Mesendoderm (in vitro differentiated cells): ENCODE data around the gene F8A1. TPM values are rescaled to one million over a fixed set of nuclear protein-coding genes. Genes with fewer than 3 reads are reported as not detected.
"Not testable (repeated sequence)": the region's sequence is repeated elsewhere in the genome, so short reads cannot be mapped to it uniquely, and the experiment has no call there.

Experiments
- DNase-seq: peaks from one replicate; pipeline ENCODE4 v3.0.0; 2013
- H2AK5ac ChIP-seq: 2 replicates; pipeline ENCODE4 v1.6.1; 2013; ENCODE audit warnings: low read length, inconsistent platforms
- H2BK120ac ChIP-seq: 2 replicates; pipeline ENCODE4 v1.6.1; 2013; ENCODE audit warnings: low read depth, mild to moderate bottlenecking, low read length, moderate library complexity, mixed read lengths
- H2BK15ac ChIP-seq: replicated peaks from 2 replicates; pipeline ENCODE4 v1.6.1; 2013; ENCODE audit warnings: low read depth, mild to moderate bottlenecking, moderate library complexity
- H2BK5ac ChIP-seq: 2 replicates; pipeline ENCODE4 v1.6.1; 2013; ENCODE audit warnings: low read length, inconsistent platforms
- H3K18ac ChIP-seq: 2 replicates; pipeline ENCODE4 v1.6.1; 2013; ENCODE audit warnings: mild to moderate bottlenecking, low read length, mixed read lengths
- H3K23ac ChIP-seq: one replicate; pipeline ENCODE4 v1.6.1; 2013; ENCODE audit warnings: low read length
- H3K27ac ChIP-seq: 2 replicates; pipeline ENCODE4 v1.5.1; 2013; ENCODE audit warnings: low read depth, mild to moderate bottlenecking, inconsistent platforms, low read length, moderate library complexity
- H3K27me3 ChIP-seq: 2 replicates; pipeline ENCODE4 v1.6.1; 2013; ENCODE audit warnings: low read length, control low read depth, mild to moderate bottlenecking, inconsistent platforms; ENCODE audit not compliant: insufficient read depth, poor library complexity
- H3K36me3 ChIP-seq: 2 replicates; pipeline ENCODE4 v1.6.1; 2013; ENCODE audit warnings: low read length, inconsistent platforms; ENCODE audit not compliant: control insufficient read depth, insufficient read depth
- H3K4ac ChIP-seq: one replicate; pipeline ENCODE4 v1.6.1; 2013; ENCODE audit warnings: low read depth, mild to moderate bottlenecking, low read length, moderate library complexity
- H3K4me1 ChIP-seq: 2 replicates; pipeline ENCODE4 v1.6.1; 2013; ENCODE audit warnings: low read depth, low read length, inconsistent platforms; ENCODE audit not compliant: control insufficient read depth
- H3K4me2 ChIP-seq: 2 replicates; pipeline ENCODE4 v1.6.1; 2013; ENCODE audit warnings: low read length
- H3K4me3 ChIP-seq: 2 replicates; pipeline ENCODE4 v1.5.1; 2013; ENCODE audit warnings: mild to moderate bottlenecking, low read length
- H3K56ac ChIP-seq: one replicate; pipeline ENCODE4 v1.6.1; 2013; ENCODE audit warnings: low read length
- H3K79me1 ChIP-seq: 2 replicates; pipeline ENCODE4 v1.6.1; 2013; ENCODE audit warnings: low read length, inconsistent platforms
- H3K79me2 ChIP-seq: 2 replicates; pipeline ENCODE4 v1.6.1; 2013; ENCODE audit warnings: mild to moderate bottlenecking, low read length; ENCODE audit not compliant: control insufficient read depth, insufficient read depth
- H3K9ac ChIP-seq: 2 replicates; pipeline ENCODE4 v1.6.1; 2013; ENCODE audit warnings: low read length, inconsistent platforms
- H4K5ac ChIP-seq: one replicate; pipeline ENCODE4 v1.6.1; 2013; ENCODE audit warnings: low read length
- H4K8ac ChIP-seq: one replicate; pipeline ENCODE4 v1.6.1; 2013; ENCODE audit warnings: low read depth, mild to moderate bottlenecking, control low read depth, low read length, moderate library complexity
- WGBS: extraction: QIAGEN DNeasy Blood & Tissue Kit; methylation state at CpG from one replicate; pipeline ENCODE4 v1.1.7; 2013; ENCODE audit warnings: low lambda C conversion rate, missing lambda C conversion rate; ENCODE audit not compliant: insufficient coverage; ENCODE audit errors: extremely low coverage; 5-methylcytosine and 5-hydroxymethylcytosine counted together
- small RNA-seq: library from polyadenylated mRNA; stranded (forward); fragments of <200 nt; extraction: miRNeasy Mini kit (QIAGEN cat#:217004); gene quantifications from one replicate; pipeline ENCODE3, GENCODE V24; 2013; ENCODE audit not compliant: insufficient read depth

The F8A1 gene

DNA sequence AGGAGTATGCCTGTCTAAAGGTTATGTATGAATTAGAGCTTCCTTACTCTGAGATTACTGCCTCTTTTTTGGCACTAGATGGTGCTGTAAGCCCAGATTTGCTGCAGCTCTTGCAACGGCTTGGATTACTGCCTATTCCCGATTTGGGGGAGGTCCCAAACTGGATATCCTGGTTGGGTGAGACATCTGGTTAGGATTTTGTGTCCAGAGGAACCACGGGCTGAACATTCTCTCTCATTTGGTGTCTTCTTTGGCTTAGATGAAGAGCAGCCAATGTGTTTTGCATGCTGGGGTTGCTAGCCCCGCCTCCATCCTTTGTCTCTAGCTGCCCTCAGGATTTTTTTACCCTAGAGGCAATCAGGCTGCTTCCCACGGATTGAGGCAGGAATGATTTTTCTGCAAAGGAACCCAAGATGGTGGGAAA is 31.9 kb downstream of the F8A1 start:
- Histone ChIP-seq H3K4me3 (no peak overlapping the region), H2BK5ac (no peak overlapping the region), H3K9ac (no peak overlapping the region), H2AK5ac (no peak overlapping the region), H4K5ac (no peak overlapping the region), H3K79me2 (no peaks in the 10 kb centered on the region), H3K27me3 (no peaks in the 10 kb centered on the region), H3K56ac (peak overlapping the region; percentile 34), H3K18ac (no peak overlapping the region), H3K23ac (no peak overlapping the region), H3K4me2 (peak overlapping the region; percentile 27), H2BK120ac (no peak overlapping the region), H3K4ac (no peak overlapping the region), H3K4me1 (no peaks in the 10 kb centered on the region), H3K27ac (no peak overlapping the region), H3K36me3 (no peaks in the 10 kb centered on the region), H3K79me1 (no peaks in the 10 kb centered on the region), H4K8ac (no peak overlapping the region), H2BK15ac (no peak overlapping the region)
- WGBS = no CpG with 5 or more reads among the region's 5 CpGs
- peak; percentile 88 for DNase-seq

DNA sequence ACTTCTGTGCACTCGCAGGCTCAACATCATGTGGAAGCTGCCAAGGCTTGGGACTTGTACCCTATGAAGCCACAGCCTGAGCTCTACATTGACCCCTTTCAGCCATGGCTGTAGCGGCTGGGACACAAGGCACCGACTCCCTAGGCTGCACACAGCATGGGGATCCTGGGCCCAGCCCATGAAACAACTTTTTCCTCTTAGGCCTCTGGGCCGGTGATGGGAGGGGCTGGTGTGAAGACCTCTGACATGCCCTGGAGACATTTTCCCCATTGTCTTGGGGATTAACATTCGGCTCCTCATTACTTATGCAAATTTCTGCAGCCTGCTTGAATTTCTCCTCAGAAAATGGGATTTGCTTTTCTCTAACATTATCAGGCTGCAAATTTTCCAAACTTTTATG is 38.6 kb downstream of the F8A1 start:
- H3K4me1 ChIP-seq, H3K4ac ChIP-seq: not testable (repeated sequence)

More for the DNA sequence above, 38.6 kb downstream of the F8A1 start:
- not testable (repeated sequence) for H2BK5ac ChIP-seq, H3K79me1 ChIP-seq, H3K23ac ChIP-seq, H2BK120ac ChIP-seq, H3K4me2 ChIP-seq, H2AK5ac ChIP-seq, H3K36me3 ChIP-seq, H3K18ac ChIP-seq, H3K56ac ChIP-seq, H3K27ac ChIP-seq, H4K8ac ChIP-seq, H3K27me3 ChIP-seq, H3K4me3 ChIP-seq, H2BK15ac ChIP-seq, H3K9ac ChIP-seq, H3K79me2 ChIP-seq, H4K5ac ChIP-seq
- peak; percentile 37 for DNase-seq
- no CpG with 5 or more reads among the region's 5 CpGs for WGBS

Small RNA genes lying within 50 kb of the gene (small RNA-seq; reads per million reads assigned to genes)
- gene MIR1184-1 = not detected
